HG03139 (cell line): ENCODE data around the gene STAB1.

ENCODE experiments used
- ATAC-seq: cut with Tn5 transposase; IDR thresholded peaks from one replicate; pipeline ENCODE4 v1.9.1; 2021; ENCODE audit not compliant: unreplicated experiment

STAB1 gene

GRCh38 chr3:52534281-52535183 is 39.4 kb downstream of the STAB1 start:
- ATAC-seq: no peak

- no peak for ATAC-seq
Measured at GRCh38 chr3:52535411-52536111, 40.4 kb downstream of the STAB1 start.

GRCh38 chr3:52536112-52536368 is 40.9 kb downstream of the STAB1 start:
- no peak for ATAC-seq

GRCh38 chr3:52536369-52537164 is 41.4 kb downstream of the STAB1 start, which contains the start of gene UQCC5:
TSS of gene UQCC5 (plus strand) at chr3:52536605. CDS start at chr3:52536756, 151 bp downstream.
- ATAC-seq: peak; percentile 84

- no peak for ATAC-seq
Measured at GRCh38 chr3:52537165-52537620, 42.1 kb downstream of the STAB1 start.

GRCh38 chr3:52537726-52538421 is 42.7 kb downstream of the STAB1 start:
- ATAC-seq: no peak

GRCh38 chr3:52539010-52539653 is 44.0 kb downstream of the STAB1 start:
- no peak for ATAC-seq

- no peak for ATAC-seq
Measured at GRCh38 chr3:52541050-52541449, 45.9 kb downstream of the STAB1 start.

- no peak for ATAC-seq
Measured at GRCh38 chr3:52544937-52545336, 49.8 kb downstream of the STAB1 start.

- no peak for ATAC-seq
Measured at GRCh38 chr3:52546111-52546901, 51.2 kb downstream of the STAB1 start.

- ATAC-seq: no peak
Measured at GRCh38 chr3:52547143-52547542, 52.0 kb downstream of the STAB1 start.

- no peak for ATAC-seq
Measured at GRCh38 chr3:52551118-52551517, 56.0 kb downstream of the STAB1 start.

- no peak for ATAC-seq
Measured at GRCh38 chr3:52552089-52552488, 57.0 kb downstream of the STAB1 start.

GRCh38 chr3:52554026-52554755 is 59.1 kb downstream of the STAB1 start:
- ATAC-seq: no peak

- no peak for ATAC-seq
Measured at GRCh38 chr3:52555056-52555455, 59.9 kb downstream of the STAB1 start.

- ATAC-seq: no peak
Measured at GRCh38 chr3:52557011-52557960, 62.1 kb downstream of the STAB1 start.

- no peak for ATAC-seq
Measured at GRCh38 chr3:52558436-52558835, 63.3 kb downstream of the STAB1 start.
